CD14-positive monocyte (primary cell): Measurements from ENCODE around the gene KRTAP10-3. TPM values are rescaled to one million over a fixed set of nuclear protein-coding genes. Genes with fewer than 3 reads are reported as not detected.

Source experiments
- DNase-seq, 3 donors: peaks; one replicate each; pipeline ENCODE4 v3.0.0-alpha.2; 2011 to 2022
- H2AFZ ChIP-seq: 2 replicates; pipeline ENCODE4 v1.6.0; 2012; ENCODE audit warnings: mild to moderate bottlenecking, low read depth, low read length, inconsistent platforms; ENCODE audit not compliant: insufficient read depth, poor library complexity, severe bottlenecking
- H3K27ac ChIP-seq, 2 donors: 1 replicate in 1 of 2; 2 replicates in 1 of 2; pipeline ENCODE4 v1.5.1; 2012 to 2013; ENCODE audit warnings: low read length in 2 of 2, control low read depth in 1 of 2, inconsistent platforms in 1 of 2, low read depth in 1 of 2, mild to moderate bottlenecking in 1 of 2
- H3K27me3 ChIP-seq, 2 donors: one replicate each; pipeline versions ENCODE4 v1.6.0 to v1.6.1; 2011 to 2013; ENCODE audit warnings: low read length in 2 of 2; ENCODE audit not compliant: control insufficient read depth in 2 of 2, insufficient read depth in 2 of 2
- H3K36me3 ChIP-seq, 2 donors: replicated peaks in 1 of 2; 1 replicate in 1 of 2; 2 replicates in 1 of 2; pipeline versions ENCODE4 v1.5.1 to v1.6.1; 2012 to 2013; ENCODE audit warnings: low read length in 2 of 2, control low read depth in 1 of 2, inconsistent platforms in 1 of 2, mild to moderate bottlenecking in 1 of 2; ENCODE audit not compliant: insufficient read depth in 2 of 2, control insufficient read depth in 1 of 2
- H3K4me1 ChIP-seq, 2 donors: 1 replicate in 1 of 2; 2 replicates in 1 of 2; pipeline versions ENCODE4 v1.5.1 to v1.6.1; 2012 to 2013; ENCODE audit warnings: low read length in 2 of 2, control low read depth in 1 of 2, inconsistent platforms in 1 of 2, mild to moderate bottlenecking in 1 of 2, moderate library complexity in 1 of 2; ENCODE audit not compliant: insufficient read depth in 2 of 2, control insufficient read depth in 1 of 2
- H3K4me2 ChIP-seq: replicated peaks from 2 replicates; pipeline ENCODE3; 2012; ENCODE audit warnings: low read length, moderate library complexity, mild to moderate bottlenecking; ENCODE audit not compliant: poor library complexity, severe bottlenecking; ENCODE audit errors: extremely low read depth
- H3K4me3 ChIP-seq, 3 experiments: fragments of 200-600 bp in 1 of 3; sonication (generic) in 1 of 3; replicated peaks in 1 of 3; 1 replicate in 2 of 3; 2 replicates in 1 of 3; pipeline ENCODE4 v1.5.1; 2011 to 2013; ENCODE audit warnings: low read length in 3 of 3, mild to moderate bottlenecking in 3 of 3, control low read depth in 2 of 3, low read depth in 2 of 3, inconsistent platforms in 1 of 3, moderate library complexity in 1 of 3
- H3K79me2 ChIP-seq: 2 replicates; pipeline ENCODE4 v1.6.0; 2012; ENCODE audit warnings: mild to moderate bottlenecking, control low read depth, inconsistent platforms, low read length, moderate library complexity; ENCODE audit not compliant: insufficient read depth
- H3K9ac ChIP-seq: 2 replicates; pipeline ENCODE4 v1.6.0; 2017; ENCODE audit warnings: low read length, mild to moderate bottlenecking; ENCODE audit not compliant: insufficient read depth, poor library complexity, severe bottlenecking
- H3K9me3 ChIP-seq, 2 donors: replicated peaks in 1 of 2; 1 replicate in 1 of 2; 2 replicates in 1 of 2; pipeline versions ENCODE4 v1.5.1 to v1.6.1; 2012 to 2013; ENCODE audit warnings: low read length in 2 of 2, control low read depth in 1 of 2; ENCODE audit not compliant: control insufficient read depth in 1 of 2, insufficient read depth in 1 of 2
- H4K20me1 ChIP-seq: 2 replicates; pipeline ENCODE4 v1.6.0; 2012; ENCODE audit warnings: mild to moderate bottlenecking, low read length, control low read depth, moderate library complexity; ENCODE audit not compliant: insufficient read depth
- H3K27ac Mint-ChIP-seq, 7 donors: one replicate each; pipeline ENCODE4 v1.8.0; 2020; ENCODE audit warnings: mild to moderate bottlenecking in 7 of 7, mixed read lengths in 7 of 7, moderate library complexity in 6 of 7, inconsistent platforms in 2 of 7
- H3K27me3 Mint-ChIP-seq, 3 donors: one replicate each; pipeline ENCODE4 v1.8.0; 2021 to 2022; ENCODE audit warnings: low read depth in 3 of 3, mild to moderate bottlenecking in 3 of 3, mixed read lengths in 3 of 3, moderate library complexity in 3 of 3, inconsistent platforms in 1 of 3
- H3K36me3 Mint-ChIP-seq, 2 donors: one replicate each; pipeline ENCODE4 v1.8.0; 2020; ENCODE audit warnings: mixed read lengths in 2 of 2, inconsistent platforms in 1 of 2, mild to moderate bottlenecking in 1 of 2
- H3K4me1 Mint-ChIP-seq: one replicate; pipeline ENCODE4 v1.8.0; 2020; ENCODE audit warnings: mild to moderate bottlenecking, mixed read lengths
- H3K4me3 Mint-ChIP-seq, 2 donors: one replicate each; pipeline ENCODE4 v1.8.0; 2020; ENCODE audit warnings: mild to moderate bottlenecking in 2 of 2, mixed read lengths in 2 of 2, moderate library complexity in 1 of 2
- H3K9me3 Mint-ChIP-seq, 7 donors: one replicate each; pipeline ENCODE4 v1.8.0; 2020 to 2022; ENCODE audit warnings: mixed read lengths in 7 of 7, mild to moderate bottlenecking in 6 of 7, moderate library complexity in 6 of 7, inconsistent platforms in 2 of 7
- WGBS: methylation state at CpG from one replicate; pipeline ENCODE4 v1.1.5; 2013; ENCODE audit warnings: missing lambda C conversion rate; ENCODE audit not compliant: insufficient coverage; 5-methylcytosine and 5-hydroxymethylcytosine counted together
- intact Hi-C, 2 donors: fragments of 100-400 bp; cut with micrococcal nuclease; formaldehyde crosslinking; loops; one replicate each; pipeline versions ENCODE4 v1.15.0 to v1.15.1; 2023
- polyA plus RNA-seq, 3 donors: library from polyadenylated mRNA; depleted of rRNA in 1 of 3; unstranded in 2 of 3; stranded (reverse) in 1 of 3; fragments of 300-500 nt in 2 of 3; fragments of >200 nt in 1 of 3; fragmentation: Illumina TruSeq in 2 of 3; gene quantifications; 1 replicate in 2 of 3; 2 replicates in 1 of 3; pipeline ENCODE4 v1.2.3, GENCODE V29; 2012 to 2021
- TF ChIP-seq, protein P1 (sequence below): fragments of 200-600 bp; IDR thresholded peaks from one replicate; pipeline ENCODE4 v1.8.0; 2022; ENCODE audit warnings: antibody characterized with exemption, mild to moderate bottlenecking

The KRTAP10-3 gene
- polyA plus RNA-seq, 3 donors, result not detected

DNA sequence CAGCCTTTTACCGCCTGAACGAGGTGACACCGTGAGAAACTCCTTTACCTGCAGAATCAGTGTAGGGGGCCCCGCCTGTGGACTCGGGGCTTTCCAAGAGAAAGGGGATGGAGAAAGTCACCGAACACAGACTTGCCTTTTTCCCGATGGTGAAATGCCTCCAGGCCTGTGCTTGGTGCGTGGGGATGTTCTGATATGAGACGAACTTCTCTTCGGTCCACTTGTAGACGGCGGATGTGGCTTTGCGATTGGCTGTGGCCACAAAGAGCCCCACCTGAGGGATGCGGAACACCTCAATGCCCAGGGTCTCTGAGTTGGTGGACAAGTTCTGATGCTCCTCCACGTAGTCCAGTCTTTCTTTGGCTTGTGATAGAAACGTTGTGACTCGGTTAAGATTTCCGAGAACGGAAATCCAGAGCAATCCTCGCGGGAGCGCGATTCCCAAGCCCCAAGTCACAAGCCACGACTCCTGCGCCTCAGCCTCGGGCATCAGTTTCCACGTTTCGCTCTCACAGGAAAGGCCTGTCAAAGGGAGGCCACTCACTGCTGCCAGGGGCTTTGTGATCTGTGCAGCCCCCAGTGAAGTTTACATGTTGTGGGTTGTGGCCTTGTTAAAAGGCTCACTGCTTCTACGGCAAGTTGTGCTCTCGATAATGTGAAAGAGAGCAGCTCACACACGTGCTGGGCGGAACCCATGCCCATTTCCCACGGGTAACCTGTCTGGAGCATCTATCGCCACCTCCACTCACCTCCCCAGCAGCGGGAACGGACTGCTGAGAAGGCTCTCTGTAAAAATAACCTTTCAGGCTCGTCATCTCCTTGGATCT is 31.2 kb downstream of the KRTAP10-3 start:
- H3K27ac Mint-ChIP-seq, result no peak overlapping the region
- WGBS, result 96% methylated on average over 25 of the region's 37 CpGs
- H3K9me3 ChIP-seq, result peaks cover 7 to 17% of the 10 kb centered on the region in 2 donors
- no peaks in the 10 kb centered on the region for H3K79me2 ChIP-seq
- no peak overlapping the region for H3K27ac ChIP-seq
- no peaks in the 10 kb centered on the region for H3K36me3 Mint-ChIP-seq
- peaks cover 1 to 6% (median 5%) of the 10 kb centered on the region in 3 donors for H3K27me3 Mint-ChIP-seq
- no peak overlapping the region for H3K4me3 Mint-ChIP-seq
- no peaks in the 10 kb centered on the region for H3K4me1 ChIP-seq
- H4K20me1 ChIP-seq, result no peaks in the 10 kb centered on the region
- peaks cover 0 to 3% (median 0%) of the 10 kb centered on the region in 7 donors for H3K9me3 Mint-ChIP-seq
- no peak overlapping the region for H3K9ac ChIP-seq
- H3K4me1 Mint-ChIP-seq, result no peaks in the 10 kb centered on the region
- no peaks in the 10 kb centered on the region for H3K27me3 ChIP-seq
- no peak for DNase-seq
- TF ChIP-seq, protein P1, sequence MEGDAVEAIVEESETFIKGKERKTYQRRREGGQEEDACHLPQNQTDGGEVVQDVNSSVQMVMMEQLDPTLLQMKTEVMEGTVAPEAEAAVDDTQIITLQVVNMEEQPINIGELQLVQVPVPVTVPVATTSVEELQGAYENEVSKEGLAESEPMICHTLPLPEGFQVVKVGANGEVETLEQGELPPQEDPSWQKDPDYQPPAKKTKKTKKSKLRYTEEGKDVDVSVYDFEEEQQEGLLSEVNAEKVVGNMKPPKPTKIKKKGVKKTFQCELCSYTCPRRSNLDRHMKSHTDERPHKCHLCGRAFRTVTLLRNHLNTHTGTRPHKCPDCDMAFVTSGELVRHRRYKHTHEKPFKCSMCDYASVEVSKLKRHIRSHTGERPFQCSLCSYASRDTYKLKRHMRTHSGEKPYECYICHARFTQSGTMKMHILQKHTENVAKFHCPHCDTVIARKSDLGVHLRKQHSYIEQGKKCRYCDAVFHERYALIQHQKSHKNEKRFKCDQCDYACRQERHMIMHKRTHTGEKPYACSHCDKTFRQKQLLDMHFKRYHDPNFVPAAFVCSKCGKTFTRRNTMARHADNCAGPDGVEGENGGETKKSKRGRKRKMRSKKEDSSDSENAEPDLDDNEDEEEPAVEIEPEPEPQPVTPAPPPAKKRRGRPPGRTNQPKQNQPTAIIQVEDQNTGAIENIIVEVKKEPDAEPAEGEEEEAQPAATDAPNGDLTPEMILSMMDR, result no peak
- H3K36me3 ChIP-seq, result no peaks in the 10 kb centered on the region
- no peak overlapping the region for H3K4me3 ChIP-seq
- no peak overlapping the region for H2AFZ ChIP-seq
- no peak overlapping the region for H3K4me2 ChIP-seq
- intact Hi-C loops, result no loop called here

DNA sequence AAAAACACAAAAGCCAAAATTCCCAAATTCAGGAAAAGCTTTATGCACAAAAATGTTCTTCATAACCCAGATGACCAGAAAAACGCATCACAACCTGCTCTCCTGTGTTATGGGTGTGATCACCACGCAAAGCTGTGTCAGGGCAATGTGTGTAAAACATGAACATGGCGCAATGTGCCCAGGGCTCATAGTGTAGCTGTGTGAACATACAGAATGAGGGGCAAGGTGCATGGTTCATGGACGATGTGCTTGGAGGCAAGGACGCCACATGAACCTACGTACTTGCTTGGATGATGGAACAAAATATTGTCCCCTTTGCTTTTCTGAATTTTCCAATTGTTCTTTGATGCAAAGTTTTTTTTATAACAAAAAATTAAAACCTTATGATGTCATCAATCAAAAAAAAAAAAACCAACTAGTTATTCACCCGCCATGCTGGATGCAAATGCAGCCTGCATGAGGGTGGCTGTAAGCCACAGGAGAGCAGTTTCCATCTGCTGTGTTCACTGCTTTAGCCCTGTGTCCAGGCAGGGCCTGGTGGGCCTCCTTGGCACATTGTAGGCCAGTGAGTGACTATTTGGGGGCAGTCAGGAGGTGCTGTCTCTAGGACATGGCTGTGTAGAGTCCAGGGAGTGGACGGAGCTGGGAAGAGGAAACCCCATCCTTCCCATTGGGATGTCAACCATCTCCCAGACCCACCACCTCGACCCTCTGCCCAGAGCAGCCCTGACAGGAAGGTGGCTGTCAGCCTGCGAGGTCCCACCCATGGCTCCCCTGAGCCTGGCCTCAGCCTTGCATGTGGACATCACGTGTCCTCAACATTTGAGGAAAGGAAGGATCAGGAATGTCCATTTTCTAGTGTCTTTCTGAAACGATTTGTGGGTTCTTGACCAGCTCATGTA is 32.2 kb downstream of the KRTAP10-3 start:
- Mint-ChIP-seq H3K36me3 (no peaks in the 10 kb centered on the region), H3K27me3 (peaks cover 0 to 3% (median 1%) of the 10 kb centered on the region in 3 donors), H3K27ac (no peak overlapping the region), H3K4me1 (no peaks in the 10 kb centered on the region), H3K9me3 (peaks cover 0 to 8% (median 0%) of the 10 kb centered on the region in 7 donors), H3K4me3 (no peak overlapping the region)
- Histone ChIP-seq H4K20me1 (no peaks in the 10 kb centered on the region), H3K27ac (no peak overlapping the region), H3K4me2 (no peak overlapping the region), H3K4me3 (no peak overlapping the region), H3K9me3 (peaks cover 9 to 17% of the 10 kb centered on the region in 2 donors), H3K27me3 (no peaks in the 10 kb centered on the region), H3K9ac (no peak overlapping the region), H3K4me1 (no peaks in the 10 kb centered on the region), H2AFZ (no peak overlapping the region), H3K36me3 (no peaks in the 10 kb centered on the region), H3K79me2 (no peaks in the 10 kb centered on the region)
- TF ChIP-seq, protein P1, result no peak
- intact Hi-C loops, result no loop called here
- 86% methylated on average over 1 of the region's 12 CpGs for WGBS
- DNase-seq, result no peak
